A673 (cell line): ENCODE data around the gene TEAD1.

ENCODE experiments used
- EZH2 ChIP-seq: fragments of 200-600 bp; sonication (generic); IDR thresholded peaks from 2 replicates; pipeline ENCODE4 v1.6.1; 2017; ENCODE audit warnings: borderline replicate concordance, low read depth, mild to moderate bottlenecking, mixed read lengths, antibody characterized with exemption, low read length; ENCODE audit not compliant: poor library complexity, severe bottlenecking
- TF ChIP-seq, protein P1 (sequence below): fragments of 300-800, 200-600 bp; sonication (generic); conservative IDR thresholded peaks from 2 replicates; pipeline ENCODE4 v1.5.1; 2017; ENCODE audit warnings: low read depth, mild to moderate bottlenecking, antibody characterized with exemption, low read length, moderate library complexity, mixed read lengths

DNA sequence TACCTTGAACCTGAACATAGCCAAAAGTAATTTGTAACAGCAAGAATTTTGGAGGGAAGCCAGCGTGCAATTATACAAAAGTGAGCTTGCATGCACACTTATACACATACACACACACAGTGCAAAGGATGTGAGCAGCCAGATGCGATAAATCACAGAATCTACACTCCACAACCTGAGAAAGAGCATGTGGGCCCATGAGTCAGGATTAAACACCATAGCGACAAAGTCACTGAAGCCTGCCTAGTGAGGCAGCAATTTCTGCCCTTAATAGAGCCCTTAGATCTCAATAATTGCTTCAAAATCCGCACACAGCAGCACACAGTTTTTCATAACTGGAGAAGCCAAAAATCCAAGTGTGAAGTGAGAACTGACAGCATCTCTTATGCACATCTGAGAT lies 42.6 kb upstream of the TEAD1 start:
- TF ChIP-seq, protein P1, sequence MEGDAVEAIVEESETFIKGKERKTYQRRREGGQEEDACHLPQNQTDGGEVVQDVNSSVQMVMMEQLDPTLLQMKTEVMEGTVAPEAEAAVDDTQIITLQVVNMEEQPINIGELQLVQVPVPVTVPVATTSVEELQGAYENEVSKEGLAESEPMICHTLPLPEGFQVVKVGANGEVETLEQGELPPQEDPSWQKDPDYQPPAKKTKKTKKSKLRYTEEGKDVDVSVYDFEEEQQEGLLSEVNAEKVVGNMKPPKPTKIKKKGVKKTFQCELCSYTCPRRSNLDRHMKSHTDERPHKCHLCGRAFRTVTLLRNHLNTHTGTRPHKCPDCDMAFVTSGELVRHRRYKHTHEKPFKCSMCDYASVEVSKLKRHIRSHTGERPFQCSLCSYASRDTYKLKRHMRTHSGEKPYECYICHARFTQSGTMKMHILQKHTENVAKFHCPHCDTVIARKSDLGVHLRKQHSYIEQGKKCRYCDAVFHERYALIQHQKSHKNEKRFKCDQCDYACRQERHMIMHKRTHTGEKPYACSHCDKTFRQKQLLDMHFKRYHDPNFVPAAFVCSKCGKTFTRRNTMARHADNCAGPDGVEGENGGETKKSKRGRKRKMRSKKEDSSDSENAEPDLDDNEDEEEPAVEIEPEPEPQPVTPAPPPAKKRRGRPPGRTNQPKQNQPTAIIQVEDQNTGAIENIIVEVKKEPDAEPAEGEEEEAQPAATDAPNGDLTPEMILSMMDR = no peak
- no peak for TF ChIP-seq EZH2
